GM19463 (cell line): ENCODE measurements around the gene ASRGL1.

Source experiments
- ATAC-seq: cut with Tn5 transposase; IDR thresholded peaks from one replicate; pipeline ENCODE4 v1.9.1; 2021; ENCODE audit warnings: mild to moderate bottlenecking, moderate library complexity; ENCODE audit not compliant: unreplicated experiment

ASRGL1 gene

GRCh38 chr11:62439785-62440602 lies 102.7 kb downstream of the ASRGL1 start:
- ATAC-seq: no peak
